Endothelial cell of hepatic sinusoid (primary cell): ENCODE measurements around the gene PIGC.

ENCODE experiments used
- in situ Hi-C: cut with HindIII; loops from 2 replicates; pipeline ENCODE4 v1.10.0; 2017; ENCODE audit warnings: low sequenced_read_pairs

Gene PIGC

DNA sequence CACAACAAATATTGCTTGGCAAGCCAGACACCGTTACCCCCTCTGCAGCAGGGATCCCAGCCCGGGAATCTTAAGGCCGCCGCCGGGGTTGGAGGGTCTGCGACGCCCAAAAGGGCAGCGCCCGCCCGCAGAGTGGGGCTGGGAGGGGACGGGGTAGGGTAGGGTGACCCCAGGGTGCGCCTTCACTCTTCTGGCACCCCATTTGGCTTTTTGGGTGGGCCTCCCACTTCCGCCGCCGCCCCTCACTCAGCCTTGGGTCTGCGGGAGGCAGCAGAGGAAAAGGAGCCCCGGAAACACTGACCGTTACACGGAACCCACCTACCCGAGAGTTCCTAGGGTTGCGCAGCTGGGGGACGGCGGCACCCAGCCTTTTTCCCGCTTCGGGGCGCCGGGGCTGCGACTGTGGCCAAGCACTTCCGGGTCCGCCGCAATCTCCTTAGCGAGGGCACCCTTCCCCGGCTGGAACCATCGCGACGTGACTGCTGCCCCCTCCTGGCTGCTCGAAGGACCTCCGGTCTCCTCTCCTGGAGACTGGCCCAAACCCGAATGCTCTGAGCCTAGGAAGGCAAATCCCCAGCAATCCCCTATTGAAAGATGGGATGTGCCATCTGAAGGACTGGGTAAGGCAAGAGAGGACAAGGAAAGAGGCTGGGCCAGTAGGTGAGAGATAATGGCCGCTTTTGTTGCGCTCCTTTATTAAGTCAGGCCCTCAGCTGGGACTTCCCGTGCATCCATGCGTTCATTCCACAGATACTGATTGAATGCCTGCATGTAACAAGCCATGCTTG is at the start of gene PIGC:
TSS of gene PIGC (minus strand) at position 404 of the 788 bp plus-strand sequence. CDS start 1,447 bp downstream, outside the sequence.
- in situ Hi-C loops, result no loop called here

DNA sequence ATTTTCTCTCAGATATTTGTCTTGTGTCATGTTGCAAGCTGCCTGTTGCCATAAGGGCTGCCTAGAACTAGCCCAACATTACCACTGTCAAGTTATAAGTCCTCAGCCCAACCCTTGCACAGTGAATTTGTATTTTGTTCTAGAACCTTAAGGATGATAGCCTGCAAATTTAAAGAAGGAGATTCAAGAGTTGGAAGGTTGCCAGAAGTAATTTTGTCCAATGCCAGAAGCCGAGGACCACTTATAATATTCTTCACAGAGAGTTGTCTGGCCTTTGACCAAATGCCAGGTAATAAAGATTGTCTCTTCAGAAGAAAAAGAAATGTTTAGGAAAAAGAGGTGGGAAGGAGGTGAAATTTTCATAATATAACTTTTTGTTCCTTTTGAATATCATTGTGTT is 48.6 kb upstream of the PIGC start:
- in situ Hi-C loops, result no loop called here

DNA sequence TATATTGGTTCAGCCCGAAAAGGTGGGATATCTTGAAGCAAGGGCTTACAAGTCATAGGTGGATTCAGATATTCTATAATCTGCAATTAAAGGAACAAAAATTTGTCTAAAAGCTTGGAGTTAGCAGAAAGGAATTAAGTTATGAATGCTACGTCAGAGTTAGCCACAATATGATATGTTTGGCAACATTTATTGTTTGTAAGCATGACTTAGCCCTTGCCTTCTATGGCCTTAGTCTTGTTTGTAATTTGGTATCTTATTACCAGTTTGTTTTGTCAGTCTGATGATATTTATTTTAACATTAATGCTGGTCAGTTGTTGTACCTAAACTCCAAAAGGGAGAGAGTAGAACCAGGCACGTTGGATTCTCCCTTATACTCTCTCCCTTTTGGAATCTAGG is 46.0 kb upstream of the PIGC start:
- in situ Hi-C loops, result no loop called here

DNA sequence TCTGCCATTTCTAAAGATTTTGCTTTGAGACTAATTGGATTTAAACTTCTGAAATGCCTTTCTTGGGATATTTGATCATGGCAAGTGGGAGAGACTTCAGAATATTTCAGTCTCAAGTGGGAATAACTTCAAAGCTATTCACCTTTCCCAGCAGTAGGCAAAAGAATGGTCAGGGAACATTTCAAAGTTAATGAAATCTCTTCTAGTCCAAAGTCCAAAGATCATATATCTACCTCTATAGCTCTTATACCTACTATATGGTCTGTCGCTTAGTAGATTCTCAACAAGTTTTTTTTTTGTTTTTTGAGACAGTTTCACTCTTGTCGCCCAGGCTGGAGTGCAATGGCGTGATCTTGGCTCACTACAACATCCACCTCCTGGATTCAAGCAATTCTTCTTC is 44.5 kb upstream of the PIGC start:
- in situ Hi-C loops, result no loop called here

DNA sequence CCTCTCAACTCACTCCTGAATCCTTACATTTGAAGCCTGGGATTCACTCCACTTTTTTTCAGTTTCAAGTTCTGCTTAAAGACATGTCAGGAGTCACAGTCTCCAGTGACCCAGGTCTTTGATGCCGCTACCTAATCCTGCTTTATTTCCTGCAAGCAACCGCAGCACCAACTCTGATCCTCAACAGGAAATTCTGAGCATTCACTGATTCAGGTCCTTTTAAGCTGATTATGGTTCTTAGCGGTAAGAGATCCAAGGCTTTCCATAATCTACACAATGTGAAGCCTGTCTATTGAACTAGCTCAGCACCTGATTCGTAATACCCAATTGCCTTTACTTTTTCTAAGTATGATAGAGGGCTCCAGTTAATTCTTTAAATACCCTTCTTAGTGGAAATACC is 43.7 kb upstream of the PIGC start:
- in situ Hi-C loops, result no loop called here

DNA sequence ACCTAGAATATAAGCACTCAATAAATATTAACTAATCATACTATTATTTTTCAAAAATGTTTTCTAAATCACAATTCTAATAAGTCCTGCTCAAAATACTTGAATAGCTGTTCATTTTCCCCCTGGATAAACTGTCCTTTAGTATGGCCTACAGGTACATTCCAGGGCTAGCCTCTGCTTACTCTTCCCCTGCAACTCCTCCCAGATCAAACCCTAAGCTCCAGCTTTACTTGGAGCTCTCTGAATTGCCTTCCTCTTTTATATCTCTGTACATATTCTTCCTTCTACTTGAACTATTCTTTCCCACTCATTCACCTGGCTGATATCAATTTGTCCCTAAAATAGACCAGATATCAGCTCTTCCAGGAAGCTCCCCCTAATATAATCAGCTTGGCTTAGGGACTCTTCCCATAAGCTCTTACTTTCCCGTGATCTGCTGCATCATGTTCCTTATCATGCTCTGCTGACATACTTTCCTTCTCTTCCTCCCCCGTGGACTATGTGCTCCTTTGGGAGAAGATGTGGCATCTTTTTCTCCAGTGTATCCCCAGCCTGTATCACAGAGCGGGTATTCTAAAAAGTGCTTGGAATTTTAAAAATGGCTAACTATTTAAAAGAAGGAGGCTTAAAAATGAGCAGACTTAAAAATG is 43.1 kb upstream of the PIGC start:
- in situ Hi-C loops, result no loop called here

DNA sequence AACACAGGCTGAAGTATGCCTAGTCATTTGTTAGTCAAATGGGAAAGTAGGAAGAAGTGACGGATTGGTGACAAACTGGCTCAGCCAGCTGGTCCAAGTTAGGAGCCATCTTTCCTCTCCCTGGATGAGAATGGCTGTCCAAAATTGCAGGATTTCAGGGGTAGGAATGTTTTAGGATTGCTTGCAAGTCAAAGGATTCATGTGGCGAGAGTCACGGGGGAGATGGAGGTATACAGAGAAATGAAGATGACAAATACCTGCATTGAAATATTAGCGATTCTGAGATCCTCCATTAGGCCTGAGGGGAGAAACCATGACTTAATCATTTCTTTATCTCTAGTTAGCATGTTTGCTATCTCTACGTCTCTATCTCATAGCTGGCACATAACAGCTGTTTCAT is 41.8 kb upstream of the PIGC start:
- in situ Hi-C loops, result no loop called here

DNA sequence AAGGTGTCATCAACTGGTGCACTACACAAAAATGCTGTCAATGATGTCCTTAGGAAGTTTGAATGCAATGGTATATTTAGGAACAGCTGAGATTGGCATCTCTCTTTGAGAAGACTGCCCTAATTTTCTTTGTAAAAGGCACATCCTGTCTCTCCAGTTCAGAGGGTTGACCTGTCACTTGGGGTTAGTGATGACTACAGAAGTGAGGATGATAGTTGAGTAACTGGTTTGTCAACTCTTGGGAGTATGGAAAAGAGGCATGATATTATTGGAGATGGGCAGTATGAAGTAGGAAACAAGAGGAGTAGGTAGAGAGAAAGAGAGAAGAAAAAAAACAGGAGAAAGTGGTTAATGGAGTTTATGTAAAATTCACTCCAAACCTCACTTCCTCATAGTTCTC is 40.4 kb upstream of the PIGC start:
- in situ Hi-C loops, result no loop called here

DNA sequence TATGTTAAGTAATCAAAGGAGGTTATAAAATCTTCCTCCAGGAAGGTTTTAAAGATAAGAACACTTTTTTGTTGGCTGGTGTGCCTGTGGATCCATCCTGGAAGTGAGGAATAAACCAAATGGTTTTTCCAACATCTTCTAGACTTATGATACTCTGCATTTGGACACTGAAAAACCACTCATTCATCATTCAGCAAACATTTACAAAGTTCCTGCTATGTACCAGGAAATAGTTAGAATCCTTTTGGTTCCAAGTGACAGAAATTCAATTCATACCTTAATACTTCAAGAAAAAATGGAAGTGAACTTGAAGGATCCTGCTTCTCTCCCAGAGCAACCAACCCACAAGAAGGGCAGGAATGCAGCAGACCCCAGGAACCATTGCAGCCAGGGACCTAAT is 39.6 kb upstream of the PIGC start:
- in situ Hi-C loops, result no loop called here

DNA sequence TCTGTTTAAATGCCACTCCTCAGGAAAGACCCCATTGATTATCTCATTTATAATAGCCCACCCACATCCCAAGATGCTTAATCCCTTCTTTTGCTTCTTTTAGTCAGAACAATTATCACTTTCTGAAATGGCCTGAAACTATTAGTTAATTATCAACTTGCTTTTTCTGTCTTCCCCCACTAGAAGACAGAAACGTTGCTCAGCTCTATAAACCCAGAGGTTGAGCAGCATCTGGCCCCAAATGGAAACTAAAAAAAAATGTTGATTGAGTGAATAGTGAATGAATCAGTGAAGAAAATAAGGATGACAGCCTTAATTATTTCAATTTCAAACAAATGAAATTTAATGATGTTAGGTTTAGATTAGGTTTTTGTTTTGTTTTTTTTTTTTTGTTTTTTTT is 38.2 kb upstream of the PIGC start:
- in situ Hi-C loops, result no loop called here

DNA sequence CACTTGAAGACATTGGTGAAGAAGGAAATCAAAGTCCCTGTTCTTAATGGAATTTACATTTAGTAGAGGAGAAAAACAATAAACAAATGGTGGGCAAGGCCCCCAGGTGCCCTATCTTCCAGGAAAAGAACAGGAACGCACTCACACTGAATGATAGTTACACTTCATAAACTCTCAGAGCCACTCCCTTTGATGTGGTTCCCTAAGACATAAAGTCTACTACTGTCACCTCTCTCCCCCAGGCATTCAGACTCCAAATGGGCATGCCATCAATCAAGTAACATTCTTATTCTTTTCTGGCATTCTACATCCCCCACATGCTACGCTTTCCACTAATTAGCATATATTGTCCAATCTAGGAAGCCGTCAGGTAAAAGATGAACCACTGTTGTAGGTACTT is 36.6 kb upstream of the PIGC start:
- in situ Hi-C loops, result no loop called here

DNA sequence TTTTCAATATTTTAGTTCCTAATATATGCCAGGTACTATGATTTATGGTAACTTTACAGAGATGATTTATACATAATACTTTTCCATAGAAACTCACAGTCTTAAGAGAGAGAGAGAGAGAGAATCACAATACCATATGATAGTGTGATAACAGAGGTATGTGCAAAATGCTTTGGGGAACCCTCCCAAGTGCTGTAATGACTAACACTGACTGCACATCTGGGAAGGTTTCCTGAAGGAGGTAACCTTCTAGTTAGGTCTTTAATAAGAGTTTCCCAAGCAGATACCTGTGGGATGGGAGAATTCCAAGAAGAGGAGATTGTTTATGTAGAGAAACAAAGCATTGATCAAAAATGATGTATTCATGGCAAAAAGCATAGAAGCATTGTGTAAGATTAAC is 34.6 kb upstream of the PIGC start:
- in situ Hi-C loops, result no loop called here

DNA sequence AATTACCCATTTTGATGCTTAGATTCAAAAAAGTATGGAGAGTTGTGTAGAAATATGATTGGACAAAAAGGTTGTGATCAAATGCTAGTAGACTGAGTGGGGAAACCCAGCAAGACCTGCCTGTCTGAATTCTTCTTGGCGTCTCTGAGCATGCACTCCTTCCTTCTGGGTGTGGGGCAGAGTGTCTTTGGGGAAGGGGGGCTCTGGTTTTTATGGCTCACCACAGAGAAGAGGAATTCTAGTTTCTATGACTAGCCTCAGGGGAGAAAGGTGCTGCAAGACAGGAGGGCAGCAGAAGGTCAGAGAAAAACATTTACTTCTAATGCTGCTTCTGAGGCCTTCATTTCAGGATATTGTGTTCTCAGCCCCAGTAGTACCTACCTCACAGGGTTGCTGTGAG is 33.9 kb upstream of the PIGC start:
- in situ Hi-C loops, result no loop called here

DNA sequence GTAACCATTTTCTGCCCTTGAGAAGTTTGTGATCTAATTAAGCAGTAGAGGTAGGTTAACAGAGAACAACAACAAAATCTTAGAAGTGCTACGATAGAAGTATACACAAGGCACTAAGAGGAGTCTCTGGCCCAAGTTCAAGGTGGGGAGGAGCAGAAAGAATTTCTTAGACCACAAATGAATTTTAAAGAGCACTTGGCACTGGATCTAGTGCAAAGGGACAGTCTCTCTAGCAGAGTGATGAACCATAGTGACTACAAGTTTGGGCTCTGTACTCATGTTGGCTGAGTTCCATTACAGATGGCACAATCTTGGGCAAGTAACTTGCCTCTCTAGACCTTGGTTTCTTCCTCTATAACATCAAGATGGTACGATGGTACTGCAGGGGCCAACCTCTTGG is 33.3 kb upstream of the PIGC start:
- in situ Hi-C loops, result no loop called here

DNA sequence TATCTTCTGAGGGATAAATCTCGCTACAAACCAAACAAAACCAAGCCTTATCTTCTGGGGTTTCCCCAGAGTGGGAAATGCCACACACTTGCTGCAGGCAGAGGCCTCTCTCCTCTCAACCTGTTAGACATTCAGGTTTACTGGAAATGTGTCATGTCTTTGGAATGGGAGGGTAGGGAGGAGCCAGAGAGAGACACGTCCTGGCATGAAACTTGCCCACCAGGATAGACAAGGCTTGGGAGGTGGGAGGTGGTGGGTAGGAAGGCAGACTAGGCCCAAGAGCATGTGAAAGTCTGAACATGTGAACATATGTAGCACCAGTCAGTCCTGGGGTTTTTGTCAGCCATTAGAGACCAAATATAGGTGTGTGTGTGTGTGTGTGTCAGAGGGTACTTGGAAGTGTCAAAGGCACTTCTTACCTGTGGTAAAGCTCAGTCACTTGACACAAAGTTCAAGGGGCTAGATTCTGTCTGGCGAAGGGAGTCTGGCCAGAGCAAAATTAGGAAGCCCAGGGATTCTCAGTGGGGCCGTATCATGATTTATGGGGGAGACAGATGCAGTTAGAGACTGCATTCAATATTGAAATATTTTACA is 32.4 kb upstream of the PIGC start:
- in situ Hi-C loops, result no loop called here

DNA sequence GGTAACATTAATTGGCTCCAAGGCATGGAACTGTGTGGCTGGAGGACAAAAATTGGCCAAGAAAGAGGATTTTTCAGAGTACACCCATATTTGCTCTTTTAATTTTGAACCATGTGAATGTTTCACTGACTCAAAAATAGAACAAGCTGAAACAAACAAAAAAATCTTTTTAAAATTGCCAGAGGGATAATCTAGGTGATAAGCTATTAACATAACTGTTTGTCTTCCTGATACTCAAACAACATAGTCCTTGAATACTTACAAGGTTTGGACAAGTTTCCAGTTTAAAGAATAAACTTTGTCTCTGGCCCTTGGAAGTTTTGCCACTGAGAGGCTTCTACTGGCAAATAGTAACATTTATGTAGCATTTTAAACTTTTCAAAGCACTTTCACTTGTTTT is 30.0 kb upstream of the PIGC start:
- in situ Hi-C loops, result loop anchor here (25.0 kb wide), 1 partner anchor 238 kb away; no protein-coding TSS in a partner anchor

DNA sequence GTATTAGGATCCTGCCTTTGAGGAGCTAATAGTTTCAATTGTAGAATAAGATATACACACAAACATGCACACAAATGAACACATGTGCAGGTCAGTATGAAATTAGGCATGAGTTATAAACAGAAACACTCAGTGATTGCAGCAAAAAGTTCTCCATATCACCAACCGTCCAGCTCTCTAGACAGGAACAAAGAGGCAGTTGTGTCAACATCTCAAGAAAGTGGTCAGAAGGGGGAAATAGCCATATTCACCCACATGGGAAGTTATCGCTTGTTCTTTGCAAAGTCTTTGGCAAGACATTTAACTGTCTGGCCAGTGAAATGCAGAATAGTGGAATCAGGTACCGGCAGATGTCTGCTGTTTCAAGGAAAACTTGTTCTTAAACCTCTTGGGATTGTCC is 29.4 kb upstream of the PIGC start:
- in situ Hi-C loops, result loop anchor here (25.0 kb wide), 1 partner anchor 239 kb away; no protein-coding TSS in a partner anchor

DNA sequence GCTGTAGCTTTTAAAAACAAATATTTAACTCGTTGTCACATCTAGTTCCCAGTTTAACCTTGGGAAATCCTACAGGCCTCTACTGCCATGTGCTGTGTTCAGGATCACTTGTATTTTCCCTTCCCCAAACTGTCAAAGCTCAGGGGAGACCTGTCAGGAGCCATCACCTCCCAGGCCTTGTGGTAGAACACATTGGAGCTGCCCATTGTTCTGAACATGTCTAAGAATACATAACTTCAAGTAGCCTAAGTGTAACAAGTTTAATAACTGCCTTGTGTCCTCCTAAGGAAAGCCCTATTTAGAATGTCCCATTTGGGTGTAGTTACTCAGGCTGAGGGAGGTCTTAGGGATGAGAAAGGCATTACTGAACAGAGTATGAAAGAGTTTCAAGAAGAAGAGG is 28.6 kb upstream of the PIGC start:
- in situ Hi-C loops, result loop anchor here (25.0 kb wide), 1 partner anchor 240 kb away; no protein-coding TSS in a partner anchor

DNA sequence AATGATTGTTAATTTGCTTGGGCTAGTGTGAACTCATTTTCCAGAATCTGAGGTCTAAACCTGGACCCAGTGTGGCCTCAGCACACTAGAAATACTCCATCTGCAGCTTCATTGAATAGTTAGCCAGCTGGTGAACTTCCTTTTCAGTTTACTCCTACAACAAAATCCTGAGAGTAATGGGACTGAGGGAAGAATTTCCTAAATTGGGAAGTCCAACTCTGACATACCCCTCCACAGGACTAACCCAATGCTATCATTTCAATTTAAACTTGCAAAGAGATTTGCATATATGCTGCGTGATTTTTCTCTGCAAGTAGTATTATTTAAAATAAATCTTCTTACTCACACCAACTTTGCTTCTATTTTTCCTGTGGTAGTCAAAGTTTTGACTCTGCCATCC is 27.8 kb upstream of the PIGC start:
- in situ Hi-C loops, result loop anchor here (25.0 kb wide), 1 partner anchor 241 kb away; no protein-coding TSS in a partner anchor

DNA sequence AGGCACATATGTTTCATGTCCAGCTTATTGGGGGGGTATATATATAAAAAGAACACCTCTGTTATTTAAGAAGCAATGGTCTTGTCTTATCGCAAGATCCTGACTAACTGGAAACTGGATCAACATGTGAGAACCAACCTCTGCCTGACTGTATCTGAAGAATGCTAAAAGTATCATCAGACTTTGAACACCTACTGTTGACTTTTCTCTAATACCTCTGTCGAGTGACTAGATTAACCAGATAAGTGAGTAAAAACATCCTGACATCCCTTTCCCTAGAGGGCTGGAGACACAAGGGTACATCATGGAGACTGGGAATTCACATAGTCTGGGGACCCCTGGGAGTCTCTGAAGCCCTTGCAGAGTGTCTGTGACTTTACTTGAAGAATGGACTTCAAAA is 26.3 kb upstream of the PIGC start:
- in situ Hi-C loops, result loop anchor here (25.0 kb wide), 1 partner anchor 242 kb away; no protein-coding TSS in a partner anchor

DNA sequence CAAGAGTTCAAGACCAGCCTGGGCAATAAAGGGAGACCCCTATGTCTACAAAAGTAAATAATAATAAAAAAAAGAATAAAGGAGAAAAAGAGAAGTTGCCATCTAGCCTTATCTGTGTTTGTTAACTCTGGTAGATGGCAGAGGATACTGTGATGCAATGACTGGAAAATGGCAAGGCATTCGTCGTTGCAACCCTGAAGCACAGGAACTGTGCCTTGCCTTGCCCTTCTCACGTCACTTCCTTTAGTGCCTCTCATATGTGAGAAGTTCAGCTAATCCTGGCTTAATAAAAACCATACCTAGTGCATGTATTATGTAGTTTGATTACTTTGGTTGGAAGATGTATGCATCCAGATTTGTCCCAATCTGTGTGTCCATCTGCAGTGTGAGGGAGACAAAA is 25.8 kb upstream of the PIGC start:
- in situ Hi-C loops, result loop anchor here (25.0 kb wide), 1 partner anchor 243 kb away; no protein-coding TSS in a partner anchor

DNA sequence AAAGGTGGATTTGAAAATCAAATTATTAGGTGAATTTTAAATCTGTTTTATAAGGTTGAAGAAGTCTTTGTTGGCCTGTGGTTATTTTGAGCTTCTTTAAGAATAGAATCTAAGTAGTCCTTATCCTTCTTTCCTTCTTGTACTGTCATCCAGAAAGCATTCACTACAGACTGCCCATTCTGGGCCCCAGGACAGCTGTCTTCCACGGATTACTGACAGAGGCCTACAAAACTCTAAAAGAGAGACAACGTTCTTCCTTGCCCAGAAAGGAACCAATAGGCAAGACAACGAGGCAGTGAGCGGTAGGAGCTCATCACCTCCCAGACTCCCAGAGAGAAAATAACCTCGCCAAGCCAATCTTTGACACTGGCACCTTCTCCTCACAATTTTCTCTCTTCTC is 24.4 kb upstream of the PIGC start:
- in situ Hi-C loops, result loop anchor here (25.0 kb wide), 1 partner anchor 244 kb away; no protein-coding TSS in a partner anchor
